ENCODE data around the gene LHPP.

DNA sequence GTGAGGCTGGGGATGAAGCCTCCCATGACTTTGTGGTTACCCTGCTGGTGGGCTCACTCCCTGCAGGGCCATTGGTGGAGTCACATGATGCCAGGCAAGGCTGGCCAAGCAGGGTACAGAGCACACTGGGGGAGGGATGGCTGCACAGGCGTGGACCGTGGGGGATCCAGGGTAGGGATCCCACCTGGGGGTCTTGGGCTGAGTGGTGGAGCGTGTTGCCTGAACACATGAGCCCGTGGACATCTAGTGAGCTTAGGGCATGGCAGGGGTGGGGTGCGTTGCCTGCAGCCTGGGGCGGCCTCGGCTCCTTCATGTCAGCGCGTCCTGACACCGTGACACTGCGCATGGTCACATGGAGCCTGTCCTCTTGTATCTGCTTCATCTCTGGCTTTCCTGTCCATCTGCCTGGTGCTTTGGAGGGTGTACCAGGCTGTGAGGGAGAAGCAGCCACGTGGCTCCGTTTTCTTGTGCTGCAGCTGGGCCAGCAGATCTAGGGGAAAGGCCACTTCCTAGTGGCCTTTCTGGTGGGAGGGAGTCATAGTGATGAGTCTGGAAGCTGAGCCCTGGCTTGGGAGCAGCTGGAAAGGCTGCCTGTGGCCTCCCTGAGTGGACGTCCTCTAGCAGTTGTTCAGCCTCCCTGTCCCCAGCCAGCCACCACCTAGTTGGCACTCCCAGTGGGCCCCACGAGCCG is 96.2 kb downstream of the LHPP start:
- TF ChIP-seq, protein P1, sequence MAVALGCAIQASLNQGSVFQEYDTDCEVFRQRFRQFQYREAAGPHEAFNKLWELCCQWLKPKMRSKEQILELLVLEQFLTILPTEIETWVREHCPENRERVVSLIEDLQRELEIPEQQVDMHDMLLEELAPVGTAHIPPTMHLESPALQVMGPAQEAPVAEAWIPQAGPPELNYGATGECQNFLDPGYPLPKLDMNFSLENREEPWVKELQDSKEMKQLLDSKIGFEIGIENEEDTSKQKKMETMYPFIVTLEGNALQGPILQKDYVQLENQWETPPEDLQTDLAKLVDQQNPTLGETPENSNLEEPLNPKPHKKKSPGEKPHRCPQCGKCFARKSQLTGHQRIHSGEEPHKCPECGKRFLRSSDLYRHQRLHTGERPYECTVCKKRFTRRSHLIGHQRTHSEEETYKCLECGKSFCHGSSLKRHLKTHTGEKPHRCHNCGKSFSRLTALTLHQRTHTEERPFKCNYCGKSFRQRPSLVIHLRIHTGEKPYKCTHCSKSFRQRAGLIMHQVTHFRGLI (tag by site-specific recombination; IDR thresholded peaks at IDR 0.05) = no peak
- TF ChIP-seq, protein P2, sequence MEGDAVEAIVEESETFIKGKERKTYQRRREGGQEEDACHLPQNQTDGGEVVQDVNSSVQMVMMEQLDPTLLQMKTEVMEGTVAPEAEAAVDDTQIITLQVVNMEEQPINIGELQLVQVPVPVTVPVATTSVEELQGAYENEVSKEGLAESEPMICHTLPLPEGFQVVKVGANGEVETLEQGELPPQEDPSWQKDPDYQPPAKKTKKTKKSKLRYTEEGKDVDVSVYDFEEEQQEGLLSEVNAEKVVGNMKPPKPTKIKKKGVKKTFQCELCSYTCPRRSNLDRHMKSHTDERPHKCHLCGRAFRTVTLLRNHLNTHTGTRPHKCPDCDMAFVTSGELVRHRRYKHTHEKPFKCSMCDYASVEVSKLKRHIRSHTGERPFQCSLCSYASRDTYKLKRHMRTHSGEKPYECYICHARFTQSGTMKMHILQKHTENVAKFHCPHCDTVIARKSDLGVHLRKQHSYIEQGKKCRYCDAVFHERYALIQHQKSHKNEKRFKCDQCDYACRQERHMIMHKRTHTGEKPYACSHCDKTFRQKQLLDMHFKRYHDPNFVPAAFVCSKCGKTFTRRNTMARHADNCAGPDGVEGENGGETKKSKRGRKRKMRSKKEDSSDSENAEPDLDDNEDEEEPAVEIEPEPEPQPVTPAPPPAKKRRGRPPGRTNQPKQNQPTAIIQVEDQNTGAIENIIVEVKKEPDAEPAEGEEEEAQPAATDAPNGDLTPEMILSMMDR (tag by site-specific recombination; IDR thresholded peaks at IDR 0.05) = no peak
- TF ChIP-seq, protein P3, sequence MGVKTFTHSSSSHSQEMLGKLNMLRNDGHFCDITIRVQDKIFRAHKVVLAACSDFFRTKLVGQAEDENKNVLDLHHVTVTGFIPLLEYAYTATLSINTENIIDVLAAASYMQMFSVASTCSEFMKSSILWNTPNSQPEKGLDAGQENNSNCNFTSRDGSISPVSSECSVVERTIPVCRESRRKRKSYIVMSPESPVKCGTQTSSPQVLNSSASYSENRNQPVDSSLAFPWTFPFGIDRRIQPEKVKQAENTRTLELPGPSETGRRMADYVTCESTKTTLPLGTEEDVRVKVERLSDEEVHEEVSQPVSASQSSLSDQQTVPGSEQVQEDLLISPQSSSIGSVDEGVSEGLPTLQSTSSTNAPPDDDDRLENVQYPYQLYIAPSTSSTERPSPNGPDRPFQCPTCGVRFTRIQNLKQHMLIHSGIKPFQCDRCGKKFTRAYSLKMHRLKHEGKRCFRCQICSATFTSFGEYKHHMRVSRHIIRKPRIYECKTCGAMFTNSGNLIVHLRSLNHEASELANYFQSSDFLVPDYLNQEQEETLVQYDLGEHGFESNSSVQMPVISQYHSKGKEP (tag by site-specific recombination; IDR thresholded peaks at IDR 0.05) = no peak
- TF ChIP-seq, protein P4, sequence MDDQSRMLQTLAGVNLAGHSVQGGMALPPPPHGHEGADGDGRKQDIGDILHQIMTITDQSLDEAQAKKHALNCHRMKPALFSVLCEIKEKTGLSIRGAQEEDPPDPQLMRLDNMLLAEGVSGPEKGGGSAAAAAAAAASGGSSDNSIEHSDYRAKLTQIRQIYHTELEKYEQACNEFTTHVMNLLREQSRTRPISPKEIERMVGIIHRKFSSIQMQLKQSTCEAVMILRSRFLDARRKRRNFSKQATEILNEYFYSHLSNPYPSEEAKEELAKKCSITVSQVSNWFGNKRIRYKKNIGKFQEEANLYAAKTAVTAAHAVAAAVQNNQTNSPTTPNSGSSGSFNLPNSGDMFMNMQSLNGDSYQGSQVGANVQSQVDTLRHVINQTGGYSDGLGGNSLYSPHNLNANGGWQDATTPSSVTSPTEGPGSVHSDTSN (CRISPR knock-in tag; IDR thresholded peaks at IDR 0.05) = no peak
- no peak for TF ChIP-seq ZNF624 (tag by site-specific recombination; IDR thresholded peaks at IDR 0.05)
- TF ChIP-seq ZNF785 (tag by site-specific recombination; IDR thresholded peaks at IDR 0.05) = no peak
- no peak for TF ChIP-seq ZNF239 (tag by site-specific recombination; IDR thresholded peaks at IDR 0.05)
- no peak for TF ChIP-seq ZNF707 (tag by site-specific recombination; IDR thresholded peaks at IDR 0.05)
- TF ChIP-seq ZNF174 (tag by site-specific recombination; IDR thresholded peaks at IDR 0.05) = no peak
